ENCODE data around the gene ADGRD1.

ADGRD1 gene

DNA sequence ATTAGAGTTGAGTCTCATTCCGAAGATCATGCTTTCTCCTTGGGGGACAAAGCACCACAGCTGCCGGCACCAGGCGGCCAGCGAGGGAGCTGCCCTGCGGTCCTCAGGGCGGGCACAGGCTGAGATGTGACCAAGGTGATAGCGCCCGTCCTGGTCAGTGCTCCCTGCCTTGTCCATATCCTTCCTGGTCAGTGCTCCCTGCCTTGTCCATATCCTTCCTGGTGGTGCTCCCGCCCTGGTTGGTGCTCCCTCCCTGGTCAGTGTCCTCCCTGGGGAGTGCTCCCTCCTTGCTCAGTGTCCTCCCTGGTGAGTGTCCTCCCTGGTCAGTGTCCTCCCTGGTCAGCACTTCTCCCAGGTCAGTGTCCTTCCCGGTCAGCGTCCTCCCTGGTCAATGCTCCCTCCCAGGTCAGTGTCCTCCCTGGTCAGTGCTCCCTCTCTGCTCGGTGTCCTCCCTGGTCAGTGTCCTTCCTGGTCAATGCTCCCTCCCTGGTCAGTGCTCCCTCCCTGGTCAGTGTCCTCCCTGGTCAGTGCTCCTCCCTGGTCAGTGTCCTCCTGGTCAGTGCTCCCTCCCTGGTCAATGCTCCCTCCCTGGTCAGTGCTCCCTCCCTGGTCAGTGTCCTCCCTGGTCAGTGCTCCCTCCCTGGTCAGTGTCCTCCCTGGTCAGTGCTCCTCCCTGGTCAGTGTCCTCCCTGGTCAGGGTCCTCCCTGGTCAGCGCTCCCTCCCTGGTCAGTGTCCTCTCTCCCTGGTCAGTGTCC lies 92.2 kb downstream of the ADGRD1 start:
- DNase-seq: no peak

GRCh38 chr12:131046813-131047788 lies 93.4 kb downstream of the ADGRD1 start:
- no peak for DNase-seq

DNA sequence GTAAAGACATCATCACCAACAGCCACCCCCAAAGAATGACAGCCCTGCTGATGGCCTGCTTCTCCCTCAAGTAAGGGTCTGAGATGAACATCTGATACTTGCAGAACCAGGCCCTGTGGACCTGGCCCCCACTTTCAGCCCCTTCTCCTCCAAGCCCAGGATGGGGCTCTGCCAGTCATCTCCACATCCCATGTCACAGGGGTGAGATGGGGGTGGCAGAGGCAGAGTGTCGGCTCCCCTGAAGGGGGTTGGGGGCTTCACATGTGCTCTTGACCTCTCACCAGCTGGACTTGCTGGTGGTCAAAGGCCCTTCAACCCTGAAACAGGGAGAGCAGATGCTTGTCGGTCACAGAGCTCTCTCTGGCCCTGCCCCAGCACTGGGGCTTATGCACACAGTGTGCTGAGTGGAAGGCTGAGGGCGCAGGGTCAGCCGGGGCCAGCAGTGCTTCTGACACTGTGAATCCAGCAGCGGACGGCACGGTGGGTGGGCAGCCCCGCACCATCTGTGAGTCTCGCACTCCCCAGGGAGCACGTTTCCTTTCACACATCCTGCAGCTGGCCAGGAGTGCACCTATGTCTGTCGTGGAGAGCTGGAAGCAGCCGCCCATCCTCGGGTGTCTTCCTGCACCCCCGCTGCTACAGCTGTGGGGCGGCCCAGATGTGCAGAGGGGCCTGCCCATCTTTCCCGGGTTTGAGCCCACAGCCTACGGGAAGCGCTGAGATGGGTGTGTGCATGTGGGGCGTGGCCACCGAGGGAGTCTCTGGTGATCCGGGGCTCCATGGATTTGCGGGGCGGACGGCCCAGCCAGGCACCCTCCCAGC lies 94.3 kb downstream of the ADGRD1 start:
- no peak for DNase-seq

GRCh38 chr12:131048611-131048990 lies 94.9 kb downstream of the ADGRD1 start:
- no peak for DNase-seq

GRCh38 chr12:131049002-131049401 lies 95.3 kb downstream of the ADGRD1 start:
- no peak for DNase-seq

DNA sequence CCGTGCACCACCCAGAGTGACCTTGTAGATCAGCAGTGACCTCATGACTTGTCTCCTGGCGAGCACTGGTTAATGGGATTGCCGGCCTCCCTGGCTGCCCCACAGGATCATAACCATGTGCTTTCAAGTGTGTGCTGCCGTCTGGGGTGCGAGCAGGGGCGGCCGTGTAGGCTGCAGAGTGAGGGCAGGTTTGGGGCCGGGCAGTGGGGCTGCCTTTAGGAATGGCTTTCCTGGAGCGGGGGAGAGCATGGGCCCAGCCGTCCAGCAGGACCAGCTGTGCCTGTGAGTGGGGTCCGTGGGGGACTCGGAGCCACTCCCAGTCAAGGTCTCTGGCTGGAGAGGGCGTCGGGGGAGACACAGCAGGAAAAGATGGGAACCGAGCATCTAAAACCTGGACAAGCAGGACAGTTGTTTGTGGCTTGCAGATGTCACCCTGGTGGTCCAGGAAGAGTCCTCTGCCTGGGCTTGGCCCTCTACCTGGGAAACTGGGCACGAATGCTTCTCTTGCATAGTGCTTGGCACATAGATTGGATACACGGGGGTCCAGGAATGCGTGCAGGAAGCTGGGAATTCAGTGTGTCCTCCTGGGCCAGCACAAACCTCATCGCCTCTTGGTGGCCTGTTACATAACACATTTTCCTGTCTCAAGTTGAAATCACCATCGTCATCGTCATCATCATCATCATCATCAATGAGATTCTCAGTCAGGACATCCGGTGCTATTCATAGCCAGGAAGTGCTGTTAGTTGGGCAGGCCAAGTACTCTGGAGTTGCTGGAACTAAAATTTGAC lies 96.0 kb downstream of the ADGRD1 start:
- DNase-seq: no peak

DNA sequence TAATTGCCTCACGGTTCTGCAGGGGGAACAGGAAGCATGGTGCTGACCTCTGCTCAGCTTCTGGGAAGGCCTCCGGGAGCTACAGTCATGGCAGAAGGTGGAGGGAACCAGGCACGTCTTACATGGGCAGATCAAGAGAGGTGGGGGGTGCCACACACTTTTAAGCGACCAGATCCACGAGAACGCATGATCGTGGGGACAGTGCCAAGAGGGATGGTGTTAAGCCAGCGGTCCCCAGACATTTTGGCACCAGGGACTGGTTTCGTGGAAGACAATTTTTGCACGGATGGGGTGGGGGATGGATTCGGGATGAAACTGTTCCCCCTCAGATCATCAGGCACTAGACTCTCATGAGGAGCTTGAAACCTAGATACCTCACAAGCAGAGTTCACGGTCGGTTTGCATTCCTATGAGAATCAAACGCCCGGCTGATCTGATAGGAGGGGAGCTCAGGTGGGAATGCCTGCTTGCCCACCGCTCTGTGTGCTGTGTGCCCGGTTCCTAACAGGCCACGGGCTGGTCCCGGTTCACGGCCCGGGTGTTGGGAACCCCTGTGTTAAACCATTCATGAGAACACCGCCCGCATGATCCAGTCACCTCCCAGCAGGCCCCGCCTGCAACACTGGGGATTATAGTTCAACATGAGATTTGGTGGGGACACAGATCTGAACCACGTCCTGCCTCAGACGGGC lies 96.9 kb downstream of the ADGRD1 start:
- DNase-seq: no peak

DNA sequence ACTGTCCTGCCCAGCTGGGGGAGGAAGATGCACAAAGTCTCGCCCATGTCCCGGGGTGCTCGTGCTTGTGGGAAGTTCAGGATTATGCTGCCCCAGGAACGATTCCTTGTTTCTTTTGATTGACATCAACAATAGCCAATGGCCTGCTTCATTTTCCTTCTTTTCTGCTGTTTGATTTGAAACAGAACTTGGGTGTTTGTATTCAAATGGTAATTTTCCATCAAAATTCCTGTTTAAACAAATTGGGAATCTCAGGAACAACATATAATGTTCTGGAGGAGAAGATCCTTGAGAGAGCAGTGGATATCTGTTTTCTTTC lies 97.4 kb downstream of the ADGRD1 start:
- no peak for DNase-seq

GRCh38 chr12:131052063-131052781 lies 98.5 kb downstream of the ADGRD1 start:
- DNase-seq: no peak

GRCh38 chr12:131052929-131053328 lies 99.2 kb downstream of the ADGRD1 start:
- DNase-seq: no peak

GRCh38 chr12:131053567-131053966 lies 99.9 kb downstream of the ADGRD1 start:
- DNase-seq: no peak

- DNase-seq: no peak
Observed at GRCh38 chr12:131054345-131055092, 100.8 kb downstream of the ADGRD1 start.

- DNase-seq: no peak
Observed at GRCh38 chr12:131055093-131055465, 101.4 kb downstream of the ADGRD1 start.

GRCh38 chr12:131055596-131056233 lies 102.0 kb downstream of the ADGRD1 start:
- DNase-seq: no peak

GRCh38 chr12:131056626-131057025 lies 102.9 kb downstream of the ADGRD1 start:
- DNase-seq: no peak

- DNase-seq: no peak
Observed at GRCh38 chr12:131057211-131057721, 103.6 kb downstream of the ADGRD1 start.

GRCh38 chr12:131057722-131058515 lies 104.2 kb downstream of the ADGRD1 start:
- no peak for DNase-seq

DNA sequence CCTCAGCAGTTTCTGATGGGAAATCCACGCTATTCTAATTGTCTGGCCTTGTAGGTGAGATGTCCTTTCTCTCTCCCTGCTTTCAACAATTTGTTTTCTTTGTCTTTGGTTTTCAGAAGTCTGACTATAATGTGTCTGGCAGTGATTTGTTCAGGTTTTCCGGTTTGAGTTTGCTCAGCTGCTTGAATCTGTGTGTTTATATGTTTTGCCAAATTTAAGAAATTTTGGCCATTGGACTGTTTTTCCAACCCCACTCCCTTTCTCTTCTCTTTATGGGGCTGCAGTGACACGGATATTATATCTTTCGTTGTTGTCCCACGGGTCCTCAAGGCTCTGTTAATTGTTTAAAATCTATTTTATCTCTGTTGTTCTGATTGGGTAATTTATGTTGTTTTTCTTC lies 105.0 kb downstream of the ADGRD1 start:
- DNase-seq: no peak
